Activated naive CD4-positive, alpha-beta T cell treated with anti-CD3 and anti-CD28 coated beads, Interleukin-2, amount 50 U/mL, for 24 hours (primary cell): Measurements from ENCODE around the gene CAV1.

Experiments
- H3K27ac Mint-ChIP-seq: one replicate; pipeline ENCODE4 v1.8.0; 2021; ENCODE audit warnings: mild to moderate bottlenecking, mixed read lengths
- H3K27me3 Mint-ChIP-seq: one replicate; pipeline ENCODE4 v1.8.0; 2021; ENCODE audit warnings: mixed read lengths
- H3K36me3 Mint-ChIP-seq: one replicate; pipeline ENCODE4 v1.8.0; 2021; ENCODE audit warnings: mixed read lengths
- H3K4me1 Mint-ChIP-seq: one replicate; pipeline ENCODE4 v1.8.0; 2021; ENCODE audit warnings: mixed read lengths
- H3K4me3 Mint-ChIP-seq: one replicate; pipeline ENCODE4 v1.8.0; 2021; ENCODE audit warnings: mild to moderate bottlenecking, mixed read lengths
- H3K9me3 Mint-ChIP-seq: one replicate; pipeline ENCODE4 v1.8.0; 2021; ENCODE audit warnings: mixed read lengths

Gene CAV1

GRCh38 chr7:116535416-116535815 lies 10.6 kb downstream of the CAV1 start:
- Mint-ChIP-seq H3K36me3 (no peaks in the 10 kb centered on the region), H3K27ac (no peak overlapping the region), H3K4me1 (no peaks in the 10 kb centered on the region), H3K4me3 (no peak overlapping the region), H3K9me3 (peaks cover 6% of the 10 kb centered on the region), H3K27me3 (peaks cover 11% of the 10 kb centered on the region)

- peaks cover 11% of the 10 kb centered on the region for H3K27me3 Mint-ChIP-seq
- no peaks in the 10 kb centered on the region for H3K36me3 Mint-ChIP-seq
- peaks cover 6% of the 10 kb centered on the region for H3K9me3 Mint-ChIP-seq
- H3K4me3 Mint-ChIP-seq = no peak overlapping the region
- no peaks in the 10 kb centered on the region for H3K4me1 Mint-ChIP-seq
- H3K27ac Mint-ChIP-seq = no peak overlapping the region
These were observed 13.3 kb downstream of the CAV1 start for GRCh38 chr7:116538138-116538537.

GRCh38 chr7:116539879-116540278 lies 15.0 kb downstream of the CAV1 start:
- Mint-ChIP-seq H3K36me3 (no peaks in the 10 kb centered on the region), H3K27ac (no peak overlapping the region), H3K27me3 (peaks cover 11% of the 10 kb centered on the region)

GRCh38 chr7:116540743-116541142 lies 15.9 kb downstream of the CAV1 start:
- peaks cover 11% of the 10 kb centered on the region for H3K27me3 Mint-ChIP-seq
- no peaks in the 10 kb centered on the region for H3K36me3 Mint-ChIP-seq
- peaks cover 6% of the 10 kb centered on the region for H3K9me3 Mint-ChIP-seq
- H3K4me3 Mint-ChIP-seq = no peak overlapping the region
- H3K27ac Mint-ChIP-seq = no peak overlapping the region
- H3K4me1 Mint-ChIP-seq = no peaks in the 10 kb centered on the region

More at GRCh38 chr7:116539879-116540278, 15.0 kb downstream of the CAV1 start:
- peaks cover 6% of the 10 kb centered on the region for H3K9me3 Mint-ChIP-seq
- no peaks in the 10 kb centered on the region for H3K4me1 Mint-ChIP-seq
- no peak overlapping the region for H3K4me3 Mint-ChIP-seq

GRCh38 chr7:116541951-116542350 lies 17.1 kb downstream of the CAV1 start:
- Mint-ChIP-seq H3K4me1 (no peaks in the 10 kb centered on the region), H3K4me3 (no peak overlapping the region), H3K36me3 (no peaks in the 10 kb centered on the region), H3K9me3 (peaks cover 6% of the 10 kb centered on the region), H3K27me3 (peaks cover 11% of the 10 kb centered on the region), H3K27ac (no peak overlapping the region)

GRCh38 chr7:116542618-116543017 lies 17.8 kb downstream of the CAV1 start:
- Mint-ChIP-seq H3K9me3 (peaks cover 6% of the 10 kb centered on the region), H3K4me1 (no peaks in the 10 kb centered on the region), H3K36me3 (no peaks in the 10 kb centered on the region), H3K27ac (no peak overlapping the region), H3K4me3 (no peak overlapping the region), H3K27me3 (peaks cover 11% of the 10 kb centered on the region)

- peaks cover 10% of the 10 kb centered on the region for H3K27me3 Mint-ChIP-seq
- no peak overlapping the region for H3K27ac Mint-ChIP-seq
- no peaks in the 10 kb centered on the region for H3K4me1 Mint-ChIP-seq
- peaks cover 6% of the 10 kb centered on the region for H3K9me3 Mint-ChIP-seq
- H3K36me3 Mint-ChIP-seq = no peaks in the 10 kb centered on the region
- no peak overlapping the region for H3K4me3 Mint-ChIP-seq
These were observed 18.8 kb downstream of the CAV1 start for GRCh38 chr7:116543664-116544063.

GRCh38 chr7:116544487-116544886 lies 19.7 kb downstream of the CAV1 start:
- H3K27ac Mint-ChIP-seq = no peak overlapping the region

GRCh38 chr7:116545411-116545993 lies 20.7 kb downstream of the CAV1 start:
- no peak overlapping the region for H3K27ac Mint-ChIP-seq
- peaks cover 4% of the 10 kb centered on the region for H3K27me3 Mint-ChIP-seq
- H3K4me1 Mint-ChIP-seq = no peaks in the 10 kb centered on the region
- no peaks in the 10 kb centered on the region for H3K9me3 Mint-ChIP-seq
- H3K4me3 Mint-ChIP-seq = no peak overlapping the region
- no peaks in the 10 kb centered on the region for H3K36me3 Mint-ChIP-seq

More at GRCh38 chr7:116544487-116544886, 19.7 kb downstream of the CAV1 start:
- H3K4me3 Mint-ChIP-seq = no peak overlapping the region
- no peaks in the 10 kb centered on the region for H3K4me1 Mint-ChIP-seq
- H3K9me3 Mint-ChIP-seq = no peaks in the 10 kb centered on the region
- H3K27me3 Mint-ChIP-seq = peaks cover 5% of the 10 kb centered on the region
- no peaks in the 10 kb centered on the region for H3K36me3 Mint-ChIP-seq

GRCh38 chr7:116546054-116546453 lies 21.2 kb downstream of the CAV1 start:
- no peak overlapping the region for H3K27ac Mint-ChIP-seq
- no peaks in the 10 kb centered on the region for H3K4me1 Mint-ChIP-seq
- H3K36me3 Mint-ChIP-seq = no peaks in the 10 kb centered on the region

GRCh38 chr7:116546916-116547315 lies 22.1 kb downstream of the CAV1 start:
- H3K27me3 Mint-ChIP-seq = no peaks in the 10 kb centered on the region
- H3K4me1 Mint-ChIP-seq = no peaks in the 10 kb centered on the region
- H3K27ac Mint-ChIP-seq = no peak overlapping the region
- H3K36me3 Mint-ChIP-seq = no peaks in the 10 kb centered on the region
- H3K9me3 Mint-ChIP-seq = no peaks in the 10 kb centered on the region
- no peak overlapping the region for H3K4me3 Mint-ChIP-seq

More at GRCh38 chr7:116546054-116546453, 21.2 kb downstream of the CAV1 start:
- Mint-ChIP-seq H3K4me3 (no peak overlapping the region), H3K27me3 (peaks cover 1% of the 10 kb centered on the region), H3K9me3 (no peaks in the 10 kb centered on the region)

- Mint-ChIP-seq H3K9me3 (no peaks in the 10 kb centered on the region), H3K36me3 (no peaks in the 10 kb centered on the region), H3K27me3 (peaks cover 1% of the 10 kb centered on the region), H3K27ac (no peak overlapping the region), H3K4me1 (no peaks in the 10 kb centered on the region), H3K4me3 (no peak overlapping the region)
These were observed 22.5 kb downstream of the CAV1 start for GRCh38 chr7:116547347-116547746.

GRCh38 chr7:116548506-116548905 lies 23.7 kb downstream of the CAV1 start:
- Mint-ChIP-seq H3K27ac (no peak overlapping the region), H3K9me3 (no peaks in the 10 kb centered on the region), H3K36me3 (no peaks in the 10 kb centered on the region), H3K4me3 (no peak overlapping the region), H3K27me3 (peaks cover 1% of the 10 kb centered on the region), H3K4me1 (no peaks in the 10 kb centered on the region)

GRCh38 chr7:116549370-116549769 lies 24.5 kb downstream of the CAV1 start:
- Mint-ChIP-seq H3K4me1 (no peaks in the 10 kb centered on the region), H3K9me3 (no peaks in the 10 kb centered on the region), H3K27me3 (peaks cover 4% of the 10 kb centered on the region), H3K4me3 (no peak overlapping the region), H3K36me3 (no peaks in the 10 kb centered on the region), H3K27ac (no peak overlapping the region)

- Mint-ChIP-seq H3K9me3 (no peaks in the 10 kb centered on the region), H3K27me3 (peaks cover 9% of the 10 kb centered on the region), H3K4me1 (no peaks in the 10 kb centered on the region), H3K4me3 (no peak overlapping the region), H3K36me3 (no peaks in the 10 kb centered on the region), H3K27ac (no peak overlapping the region)
These were observed 26.9 kb downstream of the CAV1 start for GRCh38 chr7:116551692-116552091.

- H3K36me3 Mint-ChIP-seq = no peaks in the 10 kb centered on the region
- no peak overlapping the region for H3K4me3 Mint-ChIP-seq
- H3K27me3 Mint-ChIP-seq = peaks cover 10% of the 10 kb centered on the region
These were observed 27.8 kb downstream of the CAV1 start for GRCh38 chr7:116552602-116553001.

More at GRCh38 chr7:116552602-116553001, 27.8 kb downstream of the CAV1 start:
- H3K9me3 Mint-ChIP-seq = no peaks in the 10 kb centered on the region
- no peak overlapping the region for H3K27ac Mint-ChIP-seq
- no peaks in the 10 kb centered on the region for H3K4me1 Mint-ChIP-seq
